ENCODE results near the gene MEIS1. TPM values are rescaled to one million over a fixed set of nuclear protein-coding genes. Genes with fewer than 3 reads are reported as not detected.
A peak's percentile ranks its signal among the peaks of the same experiment; 100 is the strongest.

Gene MEIS1
- total and polyA plus RNA-seq, 2 experiments from 2014 or later = 0.16 to 0.28 TPM

GRCh38 chr2:66580166-66581049 is 145.5 kb downstream of the MEIS1 start:
- ATAC-seq (no peak), DNase-seq (ENCODE audit: low spot score) (no peak)
- no peak overlapping the region for H2AFZ ChIP-seq
- no peak overlapping the region; the same call in 2 of the 3 replicates for H3K4me3 Mint-ChIP-seq
- H3K36me3 Mint-ChIP-seq (ENCODE audit: low read depth) = no peaks in the 10 kb centered on the region
- peak overlapping the region; percentile 87 for H3K4me2 ChIP-seq
- no peak overlapping the region for H3K27ac ChIP-seq (ENCODE audit: low read depth)
- H3K27ac Mint-ChIP-seq = no peak overlapping the region
- H3K36me3 ChIP-seq (ENCODE audit: insufficient read depth) = no peaks in the 10 kb centered on the region
- H3K79me2 ChIP-seq (replicated peaks; ENCODE audit: insufficient read depth) = no peaks in the 10 kb centered on the region
- peaks cover 100% of the 10 kb centered on the region for H3K27me3 ChIP-seq (ENCODE audit: insufficient read depth)
- TF ChIP-seq EZH2 (IDR thresholded peaks at IDR 0.05; ENCODE audit: low read depth, unreplicated experiment) = peak; percentile 16
- no peak for TF ChIP-seq ZNF462 (CRISPR knock-in tag; IDR thresholded peaks at IDR 0.05)
- H3F3A ChIP-seq (replicated peaks; ENCODE audit: low read depth) = peaks cover 5% of the 10 kb centered on the region; the same call in 1 of the 2 replicates
- peaks cover 6% of the 10 kb centered on the region for H3K27me3 Mint-ChIP-seq (ENCODE audit: insufficient read depth, low read depth, poor library complexity)
- peaks cover 50% of the 10 kb centered on the region for H3K4me1 ChIP-seq (ENCODE audit: insufficient read depth)
- H4K20me1 ChIP-seq (replicated peaks; ENCODE audit: insufficient read depth) = peaks cover 11% of the 10 kb centered on the region; the same call in 1 of the 2 replicates
- H3K4me3 ChIP-seq = peak overlapping the region; percentile 61
- peaks cover 4% of the 10 kb centered on the region; the same call in 2 of the 3 replicates for H3K9me3 Mint-ChIP-seq
- H3K9me2 ChIP-seq (ENCODE audit: insufficient read depth) = no peaks in the 10 kb centered on the region
- peaks cover 26% of the 10 kb centered on the region for H3K4me1 Mint-ChIP-seq
